HCT116 (cell line): ENCODE data around the gene PLN. TPM values are rescaled to one million over a fixed set of nuclear protein-coding genes. Genes with fewer than 3 reads are reported as not detected.

Experiments used
- ATAC-seq: fragments of 200-7000 bp; cut with Tn5 transposase; 2 replicates; pipeline ENCODE4 v1.9.1; 2020; ENCODE audit warnings: mild to moderate bottlenecking, moderate library complexity
- BruUV-seq: library from RNA; stranded (reverse); fragments of 400-500 nt; replicated peaks from 2 replicates; lab custom pipeline; 2021; lab: Mats Ljungman, UMichigan
- CTCF ChIA-PET: fragments of 300-600 bp; sonication (Branson Sonifier 250); formaldehyde crosslinking; loops from one replicate; lab custom pipeline; 2021; ENCODE audit warnings: antibody characterized with exemption; lab: Charles Lee
- POLR2A ChIA-PET: fragments of 300-600, 350-600 bp; sonication (Branson Sonifier 250); formaldehyde crosslinking; loops from one replicate; lab custom pipeline; 2021; ENCODE audit warnings: antibody characterized with exemption; lab: Charles Lee
- RAD21 ChIA-PET, 2 experiments: fragments of 300-600 bp; sonication (Branson Sonifier 250); formaldehyde crosslinking; loops; one replicate each; lab custom pipeline; 2023; ENCODE audit warnings: low total read pairs in 2 of 2; ENCODE audit not compliant: uncharacterized antibody in 2 of 2, unreplicated experiment in 2 of 2, low non-redundant PET in 1 of 2; lab: Charles Lee
- DNase-seq: peaks from one replicate; pipeline ENCODE4 v3.0.0-alpha.2; 2010; ENCODE audit warnings: low read depth, low spot score
- H2AFZ ChIP-seq: fragments of 200-600 bp; shearing (Covaris generic), sonication (generic); 2 replicates; pipeline ENCODE4 v1.6.1; 2017; ENCODE audit warnings: low read depth, mixed run types, mixed read lengths, antibody characterized with exemption, low read length; ENCODE audit not compliant: poor library complexity, severe bottlenecking
- H3K27ac ChIP-seq: 2 replicates; pipeline ENCODE4 v1.5.1; 2012; ENCODE audit warnings: low read depth, low read length
- H3K27me3 ChIP-seq: fragments of 200-600 bp; sonication (generic); 2 replicates; pipeline ENCODE4 v1.6.1; 2016; ENCODE audit warnings: mixed run types, low read length, mixed read lengths; ENCODE audit not compliant: insufficient read depth
- H3K36me3 ChIP-seq, 2 experiments: fragments of 200-500 bp in 1 of 2; fragments of 200-600 bp in 1 of 2; sonication (Bioruptor generic) in 1 of 2; sonication (generic) in 1 of 2; 2 replicates each; pipeline versions ENCODE4 v1.5.1 to v1.6.1; 2014 to 2016; ENCODE audit warnings: low read length in 2 of 2, inconsistent platforms in 1 of 2, mixed read lengths in 1 of 2, mixed run types in 1 of 2; ENCODE audit not compliant: insufficient read depth in 2 of 2, control insufficient read depth in 1 of 2
- H3K4me1 ChIP-seq, 2 experiments: fragments of 200-600 bp in 1 of 2; sonication (generic) in 1 of 2; 2 replicates each; pipeline versions ENCODE4 v1.5.1 to v1.6.1; 2012 to 2017; ENCODE audit warnings: low read length in 2 of 2, inconsistent platforms in 1 of 2, mild to moderate bottlenecking in 1 of 2, mixed read lengths in 1 of 2, mixed run types in 1 of 2, moderate library complexity in 1 of 2; ENCODE audit not compliant: insufficient read depth in 2 of 2, control insufficient read depth in 1 of 2
- H3K4me2 ChIP-seq: fragments of 200-600 bp; sonication (generic); 2 replicates; pipeline ENCODE4 v1.6.1; 2017; ENCODE audit warnings: mixed run types, low read length, mixed read lengths
- H3K4me3 ChIP-seq, 2 experiments: fragments of 200-600 bp in 1 of 2; sonication (generic) in 1 of 2; replicated peaks in 1 of 2; 2 replicates each; pipeline ENCODE4 v1.5.1; 2011 to 2016; ENCODE audit warnings: low read length in 2 of 2, control low read depth in 1 of 2, low read depth in 1 of 2, mild to moderate bottlenecking in 1 of 2, mixed read lengths in 1 of 2, mixed run types in 1 of 2
- H3K79me2 ChIP-seq: fragments of 200-600 bp; sonication (generic); 2 replicates; pipeline ENCODE4 v1.6.1; 2017; ENCODE audit warnings: mild to moderate bottlenecking, mixed run types, low read length, moderate library complexity, mixed read lengths; ENCODE audit not compliant: insufficient read depth
- H3K9ac ChIP-seq: fragments of 200-600 bp; sonication (generic); 2 replicates; pipeline ENCODE4 v1.6.1; 2016; ENCODE audit warnings: low read length, mixed read lengths
- H3K9me2 ChIP-seq: fragments of 200-600 bp; sonication (generic), shearing (Covaris generic); 2 replicates; pipeline ENCODE4 v1.6.1; 2017; ENCODE audit warnings: mixed run types, mild to moderate bottlenecking, moderate library complexity; ENCODE audit not compliant: insufficient read depth
- H3K9me3 ChIP-seq, 2 experiments: fragments of 200-500 bp in 1 of 2; fragments of 200-600 bp in 1 of 2; sonication (Bioruptor generic) in 1 of 2; sonication (generic) in 1 of 2; 2 replicates each; pipeline ENCODE4 v1.6.1; 2014 to 2017; ENCODE audit warnings: low read length in 2 of 2, mixed read lengths in 2 of 2, inconsistent platforms in 1 of 2, low read depth in 1 of 2, mild to moderate bottlenecking in 1 of 2, mixed run types in 1 of 2, moderate library complexity in 1 of 2; ENCODE audit not compliant: control insufficient read depth in 1 of 2, insufficient read depth in 1 of 2
- H4K20me1 ChIP-seq: fragments of 200-600 bp; sonication (generic), shearing (Covaris generic); 2 replicates; pipeline ENCODE4 v1.6.1; 2017; ENCODE audit warnings: mixed run types, mild to moderate bottlenecking, moderate library complexity; ENCODE audit not compliant: insufficient read depth
- CBX3 ChIP-seq: IDR thresholded peaks from 2 replicates; pipeline ENCODE4 v1.6.1; 2012; ENCODE audit warnings: low read depth
- CEBPB ChIP-seq: IDR thresholded peaks from 2 replicates; pipeline ENCODE4 v1.6.1; 2012; ENCODE audit warnings: low read depth
- REST ChIP-seq: IDR thresholded peaks from 2 replicates; pipeline ENCODE4 v1.6.1; 2012; ENCODE audit warnings: low read depth
- ZNF274 ChIP-seq: fragments of 200-500 bp; sonication (Bioruptor generic); IDR thresholded peaks from 2 replicates; pipeline ENCODE4 v1.6.1; 2014; ENCODE audit warnings: mild to moderate bottlenecking, low read depth, low read length, inconsistent platforms
- intact Hi-C: fragments of 100-400 bp; cut with micrococcal nuclease; formaldehyde crosslinking; loops from 2 replicates; pipeline ENCODE4 v1.10.0; 2022
- total RNA-seq: library from RNA; stranded (reverse); gene quantifications from one replicate; pipeline ENCODE4 v1.2.1, GENCODE V29; 2021; ENCODE audit not compliant: unreplicated experiment

The PLN gene
- total RNA-seq, 1 experiment from 2014 or later = not detected

- Histone ChIP-seq H3K9me2 (no peaks in the 10 kb centered on the region), H2AFZ (no peak overlapping the region), H3K27ac (no peak overlapping the region), H3K4me1 (no peaks in the 10 kb centered on the region), H3K36me3 (no peaks in the 10 kb centered on the region), H3K4me2 (no peak overlapping the region), H3K9ac (no peak overlapping the region), H4K20me1 (no peaks in the 10 kb centered on the region), H3K27me3 (no peaks in the 10 kb centered on the region), H3K4me3 (no peak overlapping the region), H3K79me2 (no peaks in the 10 kb centered on the region), H3K9me3 (peaks cover 14 to 21% of the 10 kb centered on the region in 2 experiments)
- no TSS peak for BruUV-seq
- CTCF ChIA-PET = no interaction called here
- POLR2A ChIA-PET = no interaction called here
- TF ChIP-seq CBX3 (peak; percentile 68), CEBPB (no peak)
- RAD21 ChIA-PET = no interaction called here
- intact Hi-C loops = no loop called here
- no peak for ATAC-seq
- DNase-seq = no peak
These were observed 30.5 kb downstream of the PLN start for GRCh38 chr6:118578617-118579016.

GRCh38 chr6:118579786-118580185 is 31.7 kb downstream of the PLN start:
- Histone ChIP-seq H3K4me1 (no peaks in the 10 kb centered on the region), H3K27ac (no peak overlapping the region), H3K79me2 (no peaks in the 10 kb centered on the region), H3K4me2 (no peak overlapping the region), H2AFZ (no peak overlapping the region), H4K20me1 (no peaks in the 10 kb centered on the region), H3K4me3 (no peak overlapping the region), H3K9me2 (no peaks in the 10 kb centered on the region), H3K36me3 (no peaks in the 10 kb centered on the region), H3K9me3 (peaks cover 9% of the 10 kb centered on the region in 2 experiments; a peak in 3 of 4 replicates), H3K9ac (no peak overlapping the region), H3K27me3 (no peaks in the 10 kb centered on the region)
- BruUV-seq = no TSS peak
- POLR2A ChIA-PET = no interaction called here
- CTCF ChIA-PET = interaction anchor here (1.2 to 1.7 kb wide), 4 partner anchors 15 to 739 kb away, joined by 3 to 9 read pairs (median 6); no protein-coding TSS in a partner anchor
- DNase-seq (no peak), ATAC-seq (no peak)
- RAD21 ChIA-PET = interaction anchor here in 1 of 2 experiments (0.7 kb wide), 1 partner anchor 1254 kb away, joined by 3 read pairs; no protein-coding TSS in a partner anchor
- intact Hi-C loops = loop anchor here (5.0 kb wide), 1 partner anchor 737 kb away; no protein-coding TSS in a partner anchor
- TF ChIP-seq ZNF274 (no peak), REST (no peak)
